ENCODE results near the gene NPIPB12. TPM values are rescaled to one million over a fixed set of nuclear protein-coding genes. Genes with fewer than 3 reads are reported as not detected.
A peak's percentile ranks its signal among the peaks of the same experiment; 100 is the strongest.
"Not testable (repeated sequence)": the region's sequence is repeated elsewhere in the genome, so short reads cannot be mapped to it uniquely, and the experiment has no call there.

The NPIPB12 gene
- polyA plus RNA-seq (ENCODE audit: low read depth in 6 of 6): 10 to 100 TPM in 1 of 6 donors, 1 to 10 TPM in 3, not detected in 2; 1.7 to 16.2 (median 5.4) TPM

DNA sequence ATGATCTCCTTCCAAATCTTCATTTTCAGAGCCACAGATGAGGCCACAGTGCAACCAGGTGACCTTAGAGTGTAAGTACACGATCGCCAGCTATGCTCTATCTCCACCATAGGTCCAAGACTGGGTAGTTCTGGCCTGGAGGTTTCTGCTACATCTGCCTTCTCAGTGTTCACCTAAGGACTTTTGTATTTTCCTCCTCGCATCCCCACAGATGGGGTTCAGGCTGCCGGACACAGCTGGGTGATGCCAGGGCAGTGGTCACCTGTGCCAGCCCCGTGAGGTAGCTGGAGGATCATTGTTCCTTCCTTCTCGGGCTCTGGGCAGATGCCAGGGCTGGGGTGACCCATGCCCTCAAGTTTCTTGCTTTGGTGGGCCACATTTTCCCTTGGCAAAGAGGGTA, at the start of gene NPIPB12:
NPIPB12 (minus strand) TSS at position 101 of the 400 bp plus-strand sequence.
- H3K27me3 Mint-ChIP-seq; H3K4me3 Mint-ChIP-seq; H3K9me3 Mint-ChIP-seq; H3K4me1 Mint-ChIP-seq; H3K27ac Mint-ChIP-seq; H3K36me3 Mint-ChIP-seq; DNase-seq; ATAC-seq (ENCODE audit: low read depth in 2 of 2): not testable (repeated sequence)

DNA sequence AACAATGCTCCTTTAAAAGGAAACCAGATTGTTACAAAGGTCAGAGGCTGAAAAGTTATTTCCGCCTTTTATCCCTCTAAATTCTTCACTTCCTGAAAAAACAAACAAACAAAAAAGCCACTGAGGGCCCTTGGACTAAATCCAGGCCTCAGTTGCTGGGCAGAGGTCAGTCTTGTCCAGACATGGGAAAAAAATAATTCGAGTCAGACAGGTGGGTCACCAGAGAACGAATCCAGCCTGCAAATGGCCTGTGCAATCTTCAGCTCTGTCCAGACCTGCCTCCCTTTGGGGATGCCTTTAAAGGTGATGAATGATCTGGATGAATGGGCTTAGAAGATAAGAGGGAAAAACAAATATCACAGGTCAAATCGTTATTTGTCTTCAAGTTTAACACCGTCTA, 15.3 kb upstream of the NPIPB12 start:
- DNase-seq; H3K27ac Mint-ChIP-seq; H3K4me1 Mint-ChIP-seq; H3K4me3 Mint-ChIP-seq; H3K27me3 Mint-ChIP-seq; ATAC-seq (ENCODE audit: low read depth in 2 of 2); H3K36me3 Mint-ChIP-seq; H3K9me3 Mint-ChIP-seq: not testable (repeated sequence)

GRCh38 chr16:29482276-29482675, 23.9 kb downstream of the NPIPB12 start:
- not testable (repeated sequence) for H3K4me3 Mint-ChIP-seq, H3K9me3 Mint-ChIP-seq

DNA sequence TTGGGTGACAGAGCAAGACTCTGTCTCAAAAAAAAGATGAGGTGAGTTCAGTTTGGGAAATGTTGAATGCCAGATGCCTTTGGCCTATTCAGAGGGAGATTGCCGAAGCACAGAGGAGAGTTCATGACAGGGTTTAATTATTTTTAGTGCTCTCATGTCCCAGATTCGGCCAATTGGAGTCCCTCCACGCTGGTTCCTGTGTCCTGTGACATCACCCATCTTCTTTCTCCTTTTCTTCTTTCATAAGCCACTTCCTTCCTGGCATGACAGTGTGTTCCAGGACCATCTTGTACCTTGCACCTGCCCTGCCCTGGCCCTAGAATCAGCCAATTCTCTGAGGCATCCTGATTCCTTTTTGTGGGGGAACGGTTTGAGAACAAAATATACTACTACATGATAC, 34.1 kb downstream of the NPIPB12 start:
- H3K36me3 Mint-ChIP-seq; H3K27ac Mint-ChIP-seq; DNase-seq; H3K9me3 Mint-ChIP-seq; H3K4me1 Mint-ChIP-seq; ATAC-seq (ENCODE audit: low read depth in 2 of 2); H3K27me3 Mint-ChIP-seq; H3K4me3 Mint-ChIP-seq: not testable (repeated sequence)

More at GRCh38 chr16:29482276-29482675, 23.9 kb downstream of the NPIPB12 start:
- H3K27me3 Mint-ChIP-seq; ATAC-seq (ENCODE audit: low read depth in 2 of 2); H3K4me1 Mint-ChIP-seq; H3K27ac Mint-ChIP-seq; DNase-seq; H3K36me3 Mint-ChIP-seq: not testable (repeated sequence)

- H3K27me3 Mint-ChIP-seq, H3K36me3 Mint-ChIP-seq, H3K4me1 Mint-ChIP-seq, H3K27ac Mint-ChIP-seq, H3K9me3 Mint-ChIP-seq: not testable (repeated sequence)
- DNase-seq (peak; percentile 6), ATAC-seq (ENCODE audit: low read depth in 2 of 2) (peak; percentile 11 to 46)
- peak overlapping the region in 3 of 8 donors; percentile 15 to 72 (median 39) for H3K4me3 Mint-ChIP-seq
Observed at GRCh38 chr16:29469660-29470059, 36.5 kb downstream of the NPIPB12 start.

DNA sequence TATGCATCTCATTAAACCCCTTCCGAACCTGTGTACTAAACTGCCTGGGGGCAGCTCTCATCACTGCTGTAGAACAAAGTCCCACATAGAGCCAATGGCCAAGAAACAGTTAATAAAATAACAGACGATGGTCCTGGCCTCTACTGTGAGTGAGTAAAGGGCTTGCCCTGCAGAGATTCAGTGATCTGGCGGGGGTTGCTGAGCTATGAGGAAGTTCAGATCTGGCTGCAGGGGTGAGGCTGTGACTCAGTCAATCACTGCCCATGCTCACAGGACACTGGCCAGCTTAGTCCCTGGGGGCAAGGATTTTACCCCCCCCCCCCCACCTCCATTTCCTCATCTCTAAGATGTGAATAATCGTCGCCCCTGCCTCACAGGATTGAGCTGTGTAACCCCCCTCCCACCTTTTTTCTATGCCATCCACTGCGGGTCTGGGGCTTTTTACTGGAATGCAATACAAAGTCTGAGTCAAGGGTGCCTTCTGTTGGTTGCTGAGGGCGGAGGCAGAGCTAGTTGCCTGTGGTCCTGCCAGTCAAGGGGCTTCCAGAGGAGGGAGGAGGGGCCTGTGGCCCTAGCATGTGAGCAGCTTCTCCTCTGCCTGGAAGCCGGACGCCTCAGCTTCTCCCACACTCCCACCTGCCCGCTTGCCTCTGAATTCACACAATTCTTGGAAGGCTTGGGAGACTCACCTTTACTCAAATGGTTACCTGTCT, 38.4 kb downstream of the NPIPB12 start:
- not testable (repeated sequence) for H3K4me3 Mint-ChIP-seq, H3K36me3 Mint-ChIP-seq, H3K4me1 Mint-ChIP-seq, H3K27ac Mint-ChIP-seq, H3K27me3 Mint-ChIP-seq, DNase-seq, H3K9me3 Mint-ChIP-seq
- ATAC-seq (ENCODE audit: low read depth in 2 of 2): peak; percentile 46 to 55

DNA sequence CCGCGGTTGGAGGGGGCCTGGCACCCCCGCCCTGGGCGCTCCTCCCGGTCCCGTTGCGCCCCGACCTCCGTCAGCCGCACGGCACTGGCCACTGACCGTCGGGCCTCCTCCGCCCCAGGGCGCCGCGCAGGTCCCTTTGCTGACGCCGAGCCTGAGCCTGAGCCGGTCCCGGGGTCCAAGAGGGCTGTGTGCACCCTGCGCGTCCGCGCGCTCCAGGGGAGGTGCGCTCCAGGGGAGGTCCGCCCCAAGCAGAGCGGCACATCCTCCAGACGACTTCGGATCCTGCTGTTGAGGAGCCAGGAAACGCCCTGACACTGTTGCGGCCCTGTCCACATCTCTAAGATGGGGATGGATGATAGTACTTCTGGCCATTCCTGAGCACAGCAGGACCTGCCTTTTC, 39.3 kb downstream of the NPIPB12 start:
- ATAC-seq (ENCODE audit: low read depth in 2 of 2): peak; percentile 29 to 38
- H3K36me3 Mint-ChIP-seq, H3K9me3 Mint-ChIP-seq: not testable (repeated sequence)

DNA sequence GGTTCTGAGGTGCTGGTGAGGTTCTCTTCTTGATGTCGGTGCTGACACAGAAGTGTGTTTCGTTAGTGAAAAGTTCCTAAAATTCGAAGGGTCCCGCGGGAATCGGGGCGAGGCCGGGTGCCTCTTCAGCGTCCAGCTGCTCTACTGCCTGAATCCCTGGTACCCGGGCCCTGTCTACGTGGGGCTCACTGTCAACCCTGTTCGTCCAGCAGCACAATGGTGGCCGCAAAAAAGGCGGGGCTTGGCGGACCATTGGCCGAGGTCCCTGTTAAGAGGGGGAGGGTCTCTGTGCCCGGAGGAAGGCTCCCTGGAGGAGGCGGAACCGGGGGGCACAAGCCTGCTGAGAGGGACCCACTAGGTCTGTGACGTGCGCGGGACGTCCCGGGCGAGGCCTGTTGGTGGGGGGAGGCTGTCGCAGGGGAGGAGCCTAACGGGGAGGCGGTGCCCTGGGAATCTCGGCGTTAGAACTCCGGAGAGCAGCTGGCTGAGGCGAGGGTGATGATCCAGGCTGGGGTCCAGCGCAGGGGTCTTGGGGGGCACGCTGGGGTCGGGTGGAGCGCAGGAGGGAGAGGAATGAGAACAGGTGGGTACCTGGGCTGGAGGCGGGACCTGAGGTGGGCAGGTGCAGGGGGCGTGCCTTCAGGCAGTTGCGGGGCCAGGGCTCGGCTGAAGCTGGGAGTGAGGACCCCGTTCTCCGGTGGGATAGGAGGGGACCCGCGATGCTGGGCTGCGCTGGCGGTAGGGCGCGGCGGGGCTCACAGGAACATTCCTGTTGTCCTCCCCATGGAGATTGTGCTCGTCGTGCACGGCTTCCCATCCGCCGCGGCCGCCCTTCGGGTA, 40.0 kb downstream of the NPIPB12 start:
- peak; percentile 75 to 78 for ATAC-seq (ENCODE audit: low read depth in 2 of 2)
- not testable (repeated sequence) for DNase-seq, H3K4me1 Mint-ChIP-seq, H3K9me3 Mint-ChIP-seq, H3K27ac Mint-ChIP-seq, H3K27me3 Mint-ChIP-seq, H3K36me3 Mint-ChIP-seq, H3K4me3 Mint-ChIP-seq

More for the DNA sequence above, 39.3 kb downstream of the NPIPB12 start:
- not testable (repeated sequence) for H3K27ac Mint-ChIP-seq, H3K4me3 Mint-ChIP-seq, H3K27me3 Mint-ChIP-seq, DNase-seq, H3K4me1 Mint-ChIP-seq

GRCh38 chr16:29460647-29461030, 45.6 kb downstream of the NPIPB12 start:
- H3K36me3 Mint-ChIP-seq; ATAC-seq (ENCODE audit: low read depth in 2 of 2); H3K9me3 Mint-ChIP-seq; DNase-seq; H3K4me3 Mint-ChIP-seq; H3K27me3 Mint-ChIP-seq; H3K4me1 Mint-ChIP-seq; H3K27ac Mint-ChIP-seq: not testable (repeated sequence)

DNA sequence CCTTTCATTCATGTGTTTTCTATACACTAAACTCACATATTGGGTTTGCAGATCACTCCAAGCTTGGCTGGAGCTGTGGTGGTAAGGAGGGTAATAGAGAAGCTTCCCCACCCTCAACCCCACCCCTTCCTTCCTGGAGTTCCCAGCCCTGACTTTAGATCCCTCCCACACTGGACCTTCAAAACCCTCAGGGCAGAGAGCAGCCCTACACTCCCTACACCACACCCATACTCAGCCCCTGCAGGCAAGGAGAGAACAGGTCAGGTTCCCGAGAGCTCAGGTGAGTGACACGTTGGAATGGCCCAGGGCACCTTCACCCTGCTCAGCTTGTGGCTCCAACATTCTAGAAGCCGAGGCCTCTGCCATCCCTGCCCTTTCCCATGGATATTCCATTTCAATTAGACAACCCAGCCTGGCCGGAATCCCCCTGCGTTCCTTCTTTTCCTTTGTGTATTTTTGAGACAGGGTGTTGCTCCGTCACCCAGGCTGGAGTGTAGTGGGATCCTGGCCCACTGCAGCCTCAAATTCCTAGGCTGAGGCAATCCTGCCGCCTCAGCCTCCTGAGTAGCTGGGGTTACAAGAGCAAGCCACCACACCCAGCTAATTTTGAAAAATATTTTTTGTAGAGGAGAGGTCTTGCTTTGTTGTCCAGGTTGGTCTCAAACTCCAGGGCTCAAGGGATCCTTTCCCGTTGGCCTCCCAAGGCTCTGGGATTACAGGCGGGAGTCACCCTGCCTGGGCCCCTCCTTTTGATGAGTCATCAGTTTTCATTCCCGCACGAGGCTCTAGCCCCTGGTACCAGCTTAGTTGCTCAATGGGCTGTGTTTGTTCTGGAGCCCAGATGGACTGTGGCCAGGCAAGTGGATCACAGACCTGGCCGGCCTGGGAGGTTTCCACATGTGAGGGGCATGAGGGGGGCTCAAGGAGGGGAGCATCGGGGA, 46.2 kb downstream of the NPIPB12 start, which contains the start of gene SULT1A4:
SULT1A4 (plus strand) TSS at position 208 of the 941 bp plus-strand sequence. CDS start 1,473 bp downstream, outside the sequence.
- not testable (repeated sequence) for H3K27ac Mint-ChIP-seq; H3K9me3 Mint-ChIP-seq; ATAC-seq (ENCODE audit: low read depth in 2 of 2); H3K4me1 Mint-ChIP-seq; H3K27me3 Mint-ChIP-seq; H3K36me3 Mint-ChIP-seq; DNase-seq; H3K4me3 Mint-ChIP-seq

- DNase-seq; H3K4me3 Mint-ChIP-seq; H3K27me3 Mint-ChIP-seq; ATAC-seq (ENCODE audit: low read depth in 2 of 2); H3K27ac Mint-ChIP-seq; H3K9me3 Mint-ChIP-seq; H3K36me3 Mint-ChIP-seq; H3K4me1 Mint-ChIP-seq: not testable (repeated sequence)
Observed at GRCh38 chr16:29457660-29458059, 48.5 kb downstream of the NPIPB12 start.

DNA sequence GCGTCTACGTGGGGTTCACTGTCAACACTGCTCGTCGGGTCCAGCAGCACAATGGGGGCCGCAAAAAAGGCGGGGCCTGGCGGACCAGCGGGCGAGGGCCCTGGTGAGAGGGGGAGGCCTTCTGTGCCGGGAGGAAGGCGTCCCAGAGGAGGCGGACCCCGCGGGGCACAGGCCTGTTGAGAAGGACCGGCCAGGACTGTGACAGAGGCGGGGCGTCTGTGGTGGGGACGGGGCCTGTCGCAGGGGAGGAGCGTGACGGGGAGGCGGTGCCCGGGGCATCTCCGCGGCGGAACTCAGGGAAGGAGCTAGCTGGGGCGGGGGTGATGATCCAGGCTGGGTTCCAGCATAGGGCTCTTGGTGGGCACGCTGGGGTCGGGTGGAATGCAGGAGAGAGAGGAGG, 51.4 kb downstream of the NPIPB12 start:
- H3K27me3 Mint-ChIP-seq, H3K9me3 Mint-ChIP-seq, H3K27ac Mint-ChIP-seq, H3K4me1 Mint-ChIP-seq, DNase-seq, H3K4me3 Mint-ChIP-seq, H3K36me3 Mint-ChIP-seq: not testable (repeated sequence)
- peak; percentile 65 to 66 for ATAC-seq (ENCODE audit: low read depth in 2 of 2)

DNA sequence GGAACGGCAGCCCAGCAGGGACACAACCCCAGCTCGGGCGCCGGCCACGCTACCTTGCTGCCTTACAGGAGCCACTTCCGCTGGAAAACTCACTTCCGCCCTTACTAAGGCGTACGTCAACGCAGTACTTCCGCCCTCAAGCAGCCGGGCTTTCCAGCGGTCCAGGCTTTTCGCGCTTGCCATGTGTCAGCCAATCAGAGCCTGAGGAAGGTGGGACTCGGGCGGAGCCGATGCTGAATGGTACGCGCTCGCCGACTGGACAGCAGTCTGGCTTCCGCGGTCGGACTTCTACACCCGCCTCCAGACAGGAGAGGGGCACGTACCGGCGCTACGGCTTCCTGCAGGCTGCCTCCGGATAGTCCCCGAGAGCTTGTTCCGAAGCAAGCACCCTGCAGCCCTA, 51.9 kb downstream of the NPIPB12 start, which contains the start of the genes BOLA2 and SLX1B:
BOLA2 (minus strand) TSS at position 83 of the 400 bp plus-strand sequence. CDS start 98 bp downstream, outside the sequence.
SLX1B (plus strand) TSS at position 265 of the 400 bp plus-strand sequence.
- not testable (repeated sequence) for H3K27me3 Mint-ChIP-seq, H3K36me3 Mint-ChIP-seq, H3K4me3 Mint-ChIP-seq, DNase-seq, H3K4me1 Mint-ChIP-seq, H3K9me3 Mint-ChIP-seq, H3K27ac Mint-ChIP-seq
- ATAC-seq (ENCODE audit: low read depth in 2 of 2): peak; percentile 86 to 88
